A549 (cell line): ENCODE results near the gene ZNF391.

Experiments
- FOSL2 ChIP-seq, 2 experiments: fragments of 450-650 bp in 1 of 2; fragments of >200 bp in 1 of 2; sonication (Bioruptor Twin) in 1 of 2; formaldehyde crosslinking; IDR thresholded peaks; 2 replicates each; pipeline versions ENCODE4 v1.5.0 to v1.6.1; 2016 to 2020; ENCODE audit warnings: mild to moderate bottlenecking in 1 of 2, moderate library complexity in 1 of 2
- MYC ChIP-seq: IDR thresholded peaks from 2 replicates; pipeline ENCODE4 v1.6.1; 2012; ENCODE audit warnings: mild to moderate bottlenecking, inconsistent platforms, low read length, improper control_type of control experiment, borderline replicate concordance
- POLR2A ChIP-seq: IDR thresholded peaks from 2 replicates; pipeline ENCODE4 v1.6.1; 2012; ENCODE audit warnings: mild to moderate bottlenecking, low read length
- SMC3 ChIP-seq: fragments of >200 bp; sonication (Bioruptor Twin); formaldehyde crosslinking; IDR thresholded peaks from 3 replicates; pipeline ENCODE4 v1.6.1; 2018; ENCODE audit warnings: inconsistent platforms
- TF ChIP-seq, protein P1 (sequence below): fragments of >200 bp; sonication (Bioruptor Twin); formaldehyde crosslinking; IDR thresholded peaks from 3 replicates; pipeline ENCODE4 v1.5.1; 2016

DNA sequence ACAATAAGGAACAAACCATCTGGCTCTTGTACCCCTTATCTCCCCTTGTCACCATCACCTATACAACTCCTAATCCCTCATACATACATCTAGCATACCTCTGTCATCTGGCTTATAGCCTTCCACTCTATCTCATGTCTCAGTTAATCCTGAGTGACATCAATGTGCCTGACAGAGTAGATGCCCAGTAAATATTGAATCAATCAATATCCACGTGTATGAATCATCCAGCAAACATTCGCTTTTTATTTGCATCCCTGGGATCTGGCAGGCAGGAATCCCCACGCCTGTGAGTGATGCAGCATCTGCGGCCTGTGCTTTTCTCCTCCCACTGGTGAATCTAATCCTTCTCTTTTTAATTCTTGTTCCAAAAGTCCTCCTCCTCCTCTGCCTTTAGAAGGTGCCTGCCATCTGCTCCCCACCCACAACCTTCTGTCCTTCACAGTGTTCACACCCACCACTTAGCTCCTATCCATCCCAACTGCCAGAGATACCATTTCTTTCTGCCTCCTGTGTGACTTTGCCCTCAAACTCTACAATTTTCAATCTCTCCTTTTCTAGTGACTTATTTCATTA lies 37.6 kb downstream of the ZNF391 start:
- TF ChIP-seq, protein P1, sequence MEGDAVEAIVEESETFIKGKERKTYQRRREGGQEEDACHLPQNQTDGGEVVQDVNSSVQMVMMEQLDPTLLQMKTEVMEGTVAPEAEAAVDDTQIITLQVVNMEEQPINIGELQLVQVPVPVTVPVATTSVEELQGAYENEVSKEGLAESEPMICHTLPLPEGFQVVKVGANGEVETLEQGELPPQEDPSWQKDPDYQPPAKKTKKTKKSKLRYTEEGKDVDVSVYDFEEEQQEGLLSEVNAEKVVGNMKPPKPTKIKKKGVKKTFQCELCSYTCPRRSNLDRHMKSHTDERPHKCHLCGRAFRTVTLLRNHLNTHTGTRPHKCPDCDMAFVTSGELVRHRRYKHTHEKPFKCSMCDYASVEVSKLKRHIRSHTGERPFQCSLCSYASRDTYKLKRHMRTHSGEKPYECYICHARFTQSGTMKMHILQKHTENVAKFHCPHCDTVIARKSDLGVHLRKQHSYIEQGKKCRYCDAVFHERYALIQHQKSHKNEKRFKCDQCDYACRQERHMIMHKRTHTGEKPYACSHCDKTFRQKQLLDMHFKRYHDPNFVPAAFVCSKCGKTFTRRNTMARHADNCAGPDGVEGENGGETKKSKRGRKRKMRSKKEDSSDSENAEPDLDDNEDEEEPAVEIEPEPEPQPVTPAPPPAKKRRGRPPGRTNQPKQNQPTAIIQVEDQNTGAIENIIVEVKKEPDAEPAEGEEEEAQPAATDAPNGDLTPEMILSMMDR, result no peak
- TF ChIP-seq POLR2A (no peak), SMC3 (no peak), MYC (no peak), FOSL2 (IDR thresholded peaks at IDR 0.05) (no peak), FOSL2 (CRISPR knock-in tag; IDR thresholded peaks at IDR 0.05) (no peak)
